Activated CD8-positive, alpha-beta memory T cell treated with anti-CD3 and anti-CD28 coated beads for 4 hours (primary cell): Measurements from ENCODE around the gene SLC30A9.
A peak's percentile ranks its signal among the peaks of the same experiment; 100 is the strongest.

Experiments used
- DNase-seq, 2 donors: peaks; one replicate each; pipeline ENCODE4 v3.0.0-alpha.2; 2020; ENCODE audit warnings: low read depth in 2 of 2

Gene SLC30A9

GRCh38 chr4:41990365-41991111, at the start of gene SLC30A9:
Gene SLC30A9 (plus strand): TSS chr4:41990530. CDS start chr4:41990652, 122 bp downstream.
- peak; percentile 84 to 91 for DNase-seq

- no peak for DNase-seq
Observed at GRCh38 chr4:41940834-41941233, 49.5 kb upstream of the SLC30A9 start.

GRCh38 chr4:41943506-41943905, 46.8 kb upstream of the SLC30A9 start:
- DNase-seq = no peak

- DNase-seq = no peak
Observed at GRCh38 chr4:41944089-41944488, 46.2 kb upstream of the SLC30A9 start.

GRCh38 chr4:41949531-41949930, 40.8 kb upstream of the SLC30A9 start:
- DNase-seq = no peak

GRCh38 chr4:41957634-41958033, 32.7 kb upstream of the SLC30A9 start:
- no peak for DNase-seq

- DNase-seq = no peak
Observed at GRCh38 chr4:41963105-41963504, 27.2 kb upstream of the SLC30A9 start.

GRCh38 chr4:41964401-41964800, 25.9 kb upstream of the SLC30A9 start:
- DNase-seq = no peak

GRCh38 chr4:41967392-41967791, 22.9 kb upstream of the SLC30A9 start:
- DNase-seq = no peak

- DNase-seq = no peak
Observed at GRCh38 chr4:41969671-41970070, 20.7 kb upstream of the SLC30A9 start.

- DNase-seq = no peak
Observed at GRCh38 chr4:41975341-41975740, 15.0 kb upstream of the SLC30A9 start.

GRCh38 chr4:41976775-41977516, 13.4 kb upstream of the SLC30A9 start:
- DNase-seq = no peak

- no peak for DNase-seq
Observed at GRCh38 chr4:41977709-41978108, 12.6 kb upstream of the SLC30A9 start.

- no peak for DNase-seq
Observed at GRCh38 chr4:41981456-41981855, 8.9 kb upstream of the SLC30A9 start, which contains the start of gene DCAF4L1. Gene DCAF4L1 (plus strand): TSS chr4:41981756. CDS start chr4:41981793, 37 bp downstream.

- DNase-seq = no peak
Observed at GRCh38 chr4:41982716-41983115, 7.6 kb upstream of the SLC30A9 start.

GRCh38 chr4:41985151-41985550, 5.2 kb upstream of the SLC30A9 start:
- DNase-seq = no peak

- DNase-seq = no peak
Observed at GRCh38 chr4:41989994-41990364, 351 bp upstream of the SLC30A9 start.

- no peak for DNase-seq
Observed at GRCh38 chr4:41991916-41992767, 1.8 kb downstream of the SLC30A9 start.

- DNase-seq = no peak
Observed at GRCh38 chr4:41992967-41993857, 2.9 kb downstream of the SLC30A9 start.

GRCh38 chr4:41994461-41994985, 4.2 kb downstream of the SLC30A9 start:
- no peak for DNase-seq

- no peak for DNase-seq
Observed at GRCh38 chr4:41998019-41998418, 7.7 kb downstream of the SLC30A9 start.
